Activated CD8-positive, alpha-beta memory T cell treated with anti-CD3 and anti-CD28 coated beads, Interleukin-2, amount 50 U/mL, for 4 hours (primary cell): ENCODE data around the gene FAM47E.
"Not testable (repeated sequence)": the region's sequence is repeated elsewhere in the genome, so short reads cannot be mapped to it uniquely, and the experiment has no call there.

Experiments
- DNase-seq: peaks from one replicate; pipeline ENCODE4 v3.0.0-alpha.2; 2020

Gene FAM47E

GRCh38 chr4:76270244-76271175 lies 19.0 kb downstream of the FAM47E start:
- no peak for DNase-seq

GRCh38 chr4:76271248-76271647 lies 19.7 kb downstream of the FAM47E start:
- DNase-seq: no peak

GRCh38 chr4:76272073-76272472 lies 20.6 kb downstream of the FAM47E start:
- DNase-seq: no peak

- DNase-seq: no peak
Measured at GRCh38 chr4:76272582-76272981, 21.1 kb downstream of the FAM47E start.

DNA sequence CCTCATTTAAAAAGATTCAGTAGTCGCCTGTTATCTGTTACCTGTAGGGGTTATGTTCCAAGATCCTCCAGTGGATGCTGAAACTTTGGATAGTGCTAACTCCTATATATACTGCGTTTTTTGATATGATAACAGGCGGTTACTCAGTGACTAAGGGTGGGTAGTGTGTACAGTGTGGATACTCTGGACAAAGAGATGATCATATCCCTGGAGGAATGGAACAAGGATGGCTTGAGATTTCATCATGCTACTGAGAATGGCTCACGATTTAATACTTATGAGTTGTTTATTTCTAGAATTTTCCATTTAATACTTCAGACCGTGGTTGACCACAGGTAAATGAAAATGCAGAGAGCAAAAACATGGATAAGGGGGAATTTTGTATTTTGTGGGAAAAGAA lies 21.5 kb downstream of the FAM47E start:
- DNase-seq: no peak

DNA sequence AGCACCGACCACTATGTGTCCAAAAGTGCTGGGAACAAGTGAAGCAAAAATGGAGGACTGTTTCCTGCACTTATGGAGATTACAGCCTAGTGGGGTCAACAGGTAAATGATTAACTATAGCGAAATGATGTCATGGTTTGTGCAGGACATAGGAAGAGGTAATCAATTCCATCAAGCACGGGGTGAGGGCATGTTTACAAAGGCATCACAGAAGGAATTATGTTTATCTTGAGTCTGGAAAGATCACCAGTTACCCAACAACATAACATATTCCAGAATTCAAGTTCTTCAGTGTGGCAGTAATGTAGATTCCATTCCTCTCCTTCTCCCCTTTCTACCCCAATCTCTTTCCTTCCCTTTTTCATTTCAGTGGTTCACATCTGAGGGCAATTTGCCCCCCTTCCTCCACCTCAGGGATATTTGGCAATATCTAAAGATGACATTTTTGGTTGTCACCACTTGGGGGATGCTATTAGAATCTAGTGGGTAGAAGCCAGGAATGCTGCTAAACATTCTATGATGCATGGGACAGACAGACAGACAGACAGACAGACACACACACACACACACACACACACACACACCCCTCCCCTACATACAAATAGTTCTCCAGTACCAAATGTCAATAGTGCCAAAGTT lies 24.1 kb downstream of the FAM47E start:
- no peak for DNase-seq

DNA sequence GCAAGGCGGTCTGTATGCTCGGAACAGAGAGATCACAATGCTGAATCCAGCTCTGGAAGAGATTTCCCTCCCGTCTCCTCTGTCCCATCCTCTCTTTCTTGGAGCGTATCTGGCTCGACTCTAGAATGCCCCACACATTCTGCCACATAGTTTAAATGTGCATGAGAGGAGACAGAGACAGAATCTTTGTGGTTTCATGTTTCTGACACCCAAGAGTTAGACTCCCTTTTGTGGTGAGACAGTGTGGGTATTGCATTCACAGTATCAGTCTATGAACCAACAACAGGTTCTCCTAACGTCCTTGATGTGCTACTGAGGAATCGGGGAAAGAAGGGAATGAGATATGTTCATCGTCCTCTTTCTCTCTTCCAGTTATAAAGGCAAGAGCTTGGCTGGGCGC lies 25.3 kb downstream of the FAM47E start:
- no peak for DNase-seq

- DNase-seq: no peak
Measured at GRCh38 chr4:76277667-76278066, 26.1 kb downstream of the FAM47E start.

DNA sequence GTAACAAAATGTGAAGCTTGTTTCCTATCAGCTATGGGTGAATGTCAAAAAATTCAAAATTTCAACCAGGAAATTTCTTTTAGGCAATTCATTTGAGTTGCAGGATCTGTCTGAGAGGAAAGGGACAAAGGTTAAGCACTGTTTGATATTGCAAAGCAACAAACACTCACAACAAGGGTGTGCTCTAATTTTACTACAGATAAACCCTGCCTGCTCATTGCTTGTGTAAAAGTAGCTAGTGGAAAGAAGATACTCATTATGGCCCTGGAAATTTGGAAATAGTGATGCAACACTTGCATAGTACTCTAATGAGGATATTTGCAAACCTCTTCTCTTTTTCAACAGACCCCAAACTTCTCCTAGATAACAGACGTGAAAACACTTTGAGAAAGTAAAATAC lies 27.1 kb downstream of the FAM47E start:
- DNase-seq: no peak

DNA sequence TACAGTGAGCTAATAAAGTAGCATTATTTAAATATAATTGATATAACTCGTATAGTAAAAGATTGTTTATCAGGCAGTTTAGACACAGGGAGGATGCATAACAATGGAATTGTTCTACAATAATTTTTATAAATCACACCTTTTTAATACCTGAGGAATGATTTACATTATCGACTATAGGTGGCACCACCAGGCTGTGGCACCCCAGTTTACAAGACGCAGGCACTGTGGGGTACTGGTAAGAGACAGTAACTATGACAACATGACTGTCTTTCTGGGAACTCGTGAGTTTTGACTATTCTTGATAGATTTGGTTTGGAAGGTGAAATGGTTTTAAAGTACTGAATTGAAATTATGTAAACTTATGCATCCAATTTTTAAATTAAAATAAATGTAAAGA lies 27.9 kb downstream of the FAM47E start:
- DNase-seq: no peak

GRCh38 chr4:76280488-76281441 lies 29.2 kb downstream of the FAM47E start:
- no peak for DNase-seq

GRCh38 chr4:76281594-76281993 lies 30.1 kb downstream of the FAM47E start:
- not testable (repeated sequence) for DNase-seq

DNA sequence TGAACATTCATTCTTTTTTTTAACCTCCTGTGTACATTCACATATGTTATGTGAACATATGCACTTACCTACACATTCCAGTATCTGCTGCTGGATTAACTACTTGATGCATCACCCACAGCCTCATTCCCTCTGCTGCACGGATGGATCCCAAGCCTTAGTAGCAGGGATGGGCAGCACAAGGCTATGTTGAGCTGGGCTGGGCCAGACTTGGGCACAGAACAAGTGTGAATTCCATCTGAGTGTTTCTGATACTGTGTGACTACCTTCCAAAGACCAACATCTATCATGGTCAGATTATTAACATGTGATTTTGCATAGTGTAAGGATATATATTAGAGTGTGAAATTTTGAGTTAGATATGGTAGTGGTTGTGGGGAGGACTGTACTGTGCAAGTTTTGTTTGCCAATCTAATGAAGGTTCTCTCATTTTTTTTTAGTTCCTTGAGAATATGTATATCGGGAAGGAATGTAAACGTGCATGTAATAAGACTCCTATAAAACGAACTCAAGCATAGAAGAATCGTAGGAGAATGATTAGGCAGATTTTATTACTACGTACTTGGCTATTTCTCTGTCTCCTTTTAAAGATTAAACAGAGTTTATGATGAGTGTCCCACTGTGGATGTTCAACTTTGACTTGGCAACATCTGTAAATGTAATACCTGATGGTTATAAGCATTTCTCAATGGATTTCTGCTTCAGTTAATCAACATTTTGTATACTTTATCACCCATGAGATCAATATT lies 31.6 kb downstream of the FAM47E start:
- DNase-seq: no peak

DNA sequence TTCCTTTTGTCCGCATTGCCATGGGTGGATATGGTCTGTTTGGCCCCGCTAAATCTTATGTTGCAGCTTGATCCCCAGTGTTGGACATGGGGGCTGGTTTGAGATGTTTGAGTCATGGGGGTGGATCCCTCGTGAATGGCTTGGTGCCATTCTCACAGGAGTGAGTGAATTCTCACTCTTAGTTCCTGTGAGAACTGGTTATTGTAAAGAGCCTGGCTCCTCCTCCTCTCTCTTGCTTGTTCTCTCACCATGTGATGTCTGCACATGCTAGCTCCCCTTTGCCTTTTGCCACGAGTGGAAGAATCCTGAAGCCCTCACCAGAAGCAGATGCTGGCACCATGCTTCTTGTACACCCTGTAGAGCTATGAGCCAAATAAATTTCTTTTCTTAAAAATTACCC lies 32.4 kb downstream of the FAM47E start:
- DNase-seq: no peak

GRCh38 chr4:76287811-76288210 lies 36.3 kb downstream of the FAM47E start:
- not testable (repeated sequence) for DNase-seq

GRCh38 chr4:76292730-76293129 lies 41.2 kb downstream of the FAM47E start:
- DNase-seq: no peak

- DNase-seq: no peak
Measured at GRCh38 chr4:76293772-76294171, 42.3 kb downstream of the FAM47E start.

GRCh38 chr4:76296286-76296820 lies 44.8 kb downstream of the FAM47E start:
- no peak for DNase-seq

DNA sequence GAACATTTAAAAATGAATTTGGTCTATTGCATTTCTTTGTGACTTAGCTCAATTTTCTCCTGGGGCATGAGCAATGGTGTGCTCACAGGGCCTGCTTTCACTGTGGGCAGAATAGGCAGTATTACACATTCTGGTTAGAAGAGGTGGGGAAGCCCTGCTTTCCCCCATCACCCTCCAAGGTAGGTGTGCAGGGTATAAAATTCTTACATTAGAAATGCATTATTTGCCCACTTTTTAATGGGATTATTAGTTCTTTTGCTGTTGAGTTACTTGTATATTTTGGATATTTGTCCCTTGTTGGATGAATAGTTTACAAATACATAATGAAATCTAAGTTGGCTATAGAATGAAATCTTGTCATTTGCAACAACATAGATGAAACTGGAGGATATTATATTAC lies 46.7 kb downstream of the FAM47E start:
- no peak for DNase-seq

DNA sequence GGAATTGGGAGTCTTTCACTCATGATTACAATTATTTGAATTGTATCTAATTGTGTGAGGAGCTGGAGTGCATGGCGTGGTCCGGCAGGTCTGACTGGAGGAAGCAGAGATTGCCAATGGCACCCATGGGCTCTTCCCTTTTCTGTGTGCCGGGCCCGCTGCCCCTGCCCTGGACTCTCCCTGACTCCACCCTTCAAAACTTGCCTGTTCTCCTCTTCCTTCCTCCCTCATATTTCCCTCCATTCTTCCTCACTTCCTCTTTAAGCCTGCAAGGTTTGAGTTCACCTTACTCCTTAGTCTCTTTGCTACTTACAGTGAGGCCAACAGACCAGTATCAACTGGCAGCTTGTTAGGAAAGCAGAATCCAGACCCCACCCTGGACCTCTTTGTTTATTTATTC lies 48.5 kb downstream of the FAM47E start:
- no peak for DNase-seq

DNA sequence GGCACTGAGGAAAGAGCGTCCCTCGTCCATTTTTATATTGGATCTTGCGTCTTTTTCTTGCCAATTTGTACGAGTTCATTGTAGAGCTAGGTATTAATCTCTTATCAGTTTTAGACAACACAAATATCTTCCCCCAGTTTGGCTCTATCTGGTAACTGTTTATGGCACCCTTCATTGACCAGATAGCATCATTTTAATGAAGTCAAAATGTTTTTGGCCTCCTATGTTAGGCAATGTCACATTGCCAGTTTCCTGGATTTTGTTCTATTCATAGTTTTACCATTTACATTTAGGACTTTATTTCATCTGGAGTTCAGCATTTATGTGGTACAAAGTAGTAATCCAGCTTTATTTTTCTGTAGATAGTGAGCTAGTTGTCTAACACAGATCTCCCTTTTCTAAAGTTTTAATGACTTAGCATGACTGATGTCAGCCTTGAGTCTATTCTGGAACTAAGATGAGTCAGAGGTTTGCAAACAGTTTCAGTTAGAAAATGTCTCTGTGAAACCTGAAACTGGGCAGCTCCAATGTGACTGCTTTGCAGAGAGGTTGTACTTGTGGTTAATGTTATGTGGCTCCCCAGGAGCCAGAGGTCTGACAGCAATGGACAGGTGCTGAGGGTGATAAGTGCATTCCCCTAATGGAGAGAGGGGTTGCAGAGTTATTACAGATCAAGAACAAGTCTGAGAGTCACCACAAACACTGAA lies 49.7 kb downstream of the FAM47E start:
- DNase-seq: no peak

- DNase-seq: no peak
Measured at GRCh38 chr4:76301775-76302162, 50.2 kb downstream of the FAM47E start.
